Thoracic aorta (tissue), 2 donors: ENCODE measurements around the gene NEK5. TPM values are rescaled to one million over a fixed set of nuclear protein-coding genes. Genes with fewer than 3 reads are reported as not detected.

Experiments
- ATAC-seq: fragments of 150-250 bp; one replicate; pipeline ENCODE4 v1.8.0; 2017; ENCODE audit warnings: low read depth; ENCODE audit not compliant: insufficient number of reproducible peaks, low FRiP score
- DNase-seq: peaks from one replicate; pipeline ENCODE4 v3.0.0-alpha.2; 2020; ENCODE audit warnings: low spot score
- H3K27ac ChIP-seq, 2 donors: fragments of 200-600 bp; sonication (generic); 1 replicate in 1 of 2; 2 replicates in 1 of 2; pipeline ENCODE4 v1.5.1; 2016; ENCODE audit warnings: mild to moderate bottlenecking in 2 of 2, moderate library complexity in 2 of 2
- H3K27me3 ChIP-seq: fragments of 200-600 bp; sonication (generic); replicated peaks from 2 replicates; pipeline ENCODE4 v1.6.0; 2016; ENCODE audit warnings: mild to moderate bottlenecking; ENCODE audit not compliant: insufficient read depth
- H3K36me3 ChIP-seq: fragments of 200-600 bp; sonication (generic); one replicate; pipeline ENCODE4 v1.5.1; 2016
- H3K4me1 ChIP-seq, 2 donors: fragments of 200-600 bp; sonication (generic); 1 replicate in 1 of 2; 2 replicates in 1 of 2; pipeline versions ENCODE4 v1.5.1 to v1.6.0; 2016; ENCODE audit warnings: low read depth in 2 of 2, mild to moderate bottlenecking in 1 of 2; ENCODE audit not compliant: control insufficient read depth in 1 of 2
- H3K4me3 ChIP-seq: fragments of 200-600 bp; sonication (generic); 2 replicates; pipeline ENCODE4 v1.5.1; 2016; ENCODE audit warnings: mild to moderate bottlenecking
- H3K9me3 ChIP-seq: fragments of 200-600 bp; sonication (generic); 2 replicates; pipeline ENCODE4 v1.5.1; 2016
- CTCF ChIP-seq: fragments of 200-600 bp; sonication (generic); IDR thresholded peaks from one replicate; pipeline ENCODE4 v1.5.1; 2019; ENCODE audit warnings: antibody characterized with exemption
- total RNA-seq, 2 donors: library from RNA; depleted of rRNA; stranded (reverse); fragments of >200 nt; gene quantifications; one replicate each; pipeline versions ENCODE4 v1.1.0 to v1.2.3, GENCODE V29; 2016

The NEK5 gene
- total RNA-seq, 2 donors from 2014 or later, result 0.27 to 0.28 TPM

GRCh38 chr13:52136763-52137162 is 7.9 kb upstream of the NEK5 start:
- DNase-seq (no peak), ATAC-seq (no peak)
- no peaks in the 10 kb centered on the region for H3K4me1 ChIP-seq
- no peak for TF ChIP-seq CTCF
- H3K4me3 ChIP-seq, result no peak overlapping the region
- H3K36me3 ChIP-seq, result peaks cover 15% of the 10 kb centered on the region
- H3K9me3 ChIP-seq, result no peaks in the 10 kb centered on the region
- H3K27ac ChIP-seq, result no peak overlapping the region
- H3K27me3 ChIP-seq, result no peaks in the 10 kb centered on the region

- Histone ChIP-seq H3K9me3 (no peaks in the 10 kb centered on the region), H3K27ac (no peak overlapping the region), H3K4me3 (no peak overlapping the region), H3K36me3 (peaks cover 4% of the 10 kb centered on the region), H3K27me3 (no peaks in the 10 kb centered on the region), H3K4me1 (peaks cover 0 to 12% of the 10 kb centered on the region in 2 donors)
- no peak for TF ChIP-seq CTCF
- DNase-seq, result no peak
- no peak for ATAC-seq
Observed at GRCh38 chr13:52130641-52131040, 1.8 kb upstream of the NEK5 start.

GRCh38 chr13:52127783-52128702 is 830 bp downstream of the NEK5 start:
- DNase-seq (no peak), ATAC-seq (peak; percentile 70)
- TF ChIP-seq CTCF, result peak; percentile 74
- Histone ChIP-seq H3K27ac (peak overlapping the region; percentile 7 to 34), H3K27me3 (no peaks in the 10 kb centered on the region), H3K4me3 (peak overlapping the region; percentile 75), H3K4me1 (peaks cover 0 to 12% of the 10 kb centered on the region in 2 donors), H3K36me3 (peaks cover 2% of the 10 kb centered on the region), H3K9me3 (no peaks in the 10 kb centered on the region)

DNA sequence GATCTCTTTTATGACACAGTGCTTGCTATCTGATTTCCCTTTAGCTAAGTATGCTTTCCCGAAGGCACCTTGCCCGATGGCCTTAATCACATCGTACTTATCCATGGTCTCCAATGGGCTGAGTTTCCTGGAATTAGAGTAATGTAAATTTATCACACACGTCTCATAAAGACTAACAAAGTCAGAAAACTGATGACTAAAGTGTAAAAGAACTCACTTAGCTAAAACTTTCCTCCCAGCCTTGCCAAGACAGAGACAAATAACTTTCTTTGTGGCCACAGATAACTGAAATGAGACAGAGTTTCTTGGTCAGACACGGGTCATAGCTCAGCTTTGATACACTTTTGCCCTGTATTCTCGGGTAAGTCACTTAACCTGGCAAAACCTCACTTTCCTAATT is 1.5 kb downstream of the NEK5 start:
- DNase-seq (no peak), ATAC-seq (peak; percentile 25)
- Histone ChIP-seq H3K27ac (peak overlapping the region; percentile 7), H3K9me3 (no peaks in the 10 kb centered on the region), H3K4me1 (peaks cover 0 to 12% of the 10 kb centered on the region in 2 donors), H3K4me3 (peak overlapping the region; percentile 75), H3K27me3 (no peaks in the 10 kb centered on the region), H3K36me3 (no peaks in the 10 kb centered on the region)
- TF ChIP-seq CTCF, result no peak

GRCh38 chr13:52125547-52125946 is 3.3 kb downstream of the NEK5 start:
- no peak for TF ChIP-seq CTCF
- no peak for ATAC-seq
- Histone ChIP-seq H3K9me3 (no peaks in the 10 kb centered on the region), H3K27ac (no peak overlapping the region), H3K27me3 (no peaks in the 10 kb centered on the region), H3K36me3 (no peaks in the 10 kb centered on the region), H3K4me1 (peaks cover 0 to 12% of the 10 kb centered on the region in 2 donors), H3K4me3 (no peak overlapping the region)
- DNase-seq, result no peak
